GM19452 (cell line): ENCODE data around the gene DPYSL4.

Source experiments
- ATAC-seq: cut with Tn5 transposase; IDR thresholded peaks from one replicate; pipeline ENCODE4 v1.9.1; 2021; ENCODE audit not compliant: unreplicated experiment

DPYSL4 gene

DNA sequence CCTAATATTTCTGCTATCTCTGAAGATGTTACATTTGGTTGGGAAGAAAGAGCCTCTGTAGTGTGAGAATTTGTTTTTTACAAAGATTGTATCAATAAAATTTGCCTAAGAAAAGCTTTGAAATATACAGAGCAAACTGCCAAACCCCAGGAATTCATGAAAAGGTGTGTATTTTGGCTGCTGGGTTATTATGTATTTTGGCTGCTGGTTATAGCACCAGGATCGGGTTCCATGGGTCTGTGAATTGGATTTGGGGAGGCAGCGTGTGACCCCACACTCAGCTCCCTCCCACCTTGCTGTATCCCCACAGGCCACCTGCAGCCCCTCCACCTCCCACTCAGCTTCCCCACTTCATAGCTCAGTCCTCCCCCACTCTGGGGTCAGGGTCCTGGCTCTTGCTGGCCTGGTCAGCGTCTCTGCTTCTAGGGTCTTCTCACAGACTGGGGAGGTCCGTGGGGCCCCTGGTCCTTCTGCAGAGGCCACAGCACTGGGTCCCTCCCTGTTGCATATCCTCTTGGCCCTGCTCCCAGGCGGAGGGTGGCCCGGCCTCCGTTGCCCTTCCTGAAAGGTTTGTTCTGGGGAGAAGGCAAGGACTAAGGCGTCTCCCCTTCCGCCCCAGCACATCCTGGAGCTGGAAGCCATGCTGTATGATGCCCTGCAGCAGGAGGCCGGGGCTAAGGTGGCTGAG, 24.0 kb upstream of the DPYSL4 start:
- no peak for ATAC-seq

DNA sequence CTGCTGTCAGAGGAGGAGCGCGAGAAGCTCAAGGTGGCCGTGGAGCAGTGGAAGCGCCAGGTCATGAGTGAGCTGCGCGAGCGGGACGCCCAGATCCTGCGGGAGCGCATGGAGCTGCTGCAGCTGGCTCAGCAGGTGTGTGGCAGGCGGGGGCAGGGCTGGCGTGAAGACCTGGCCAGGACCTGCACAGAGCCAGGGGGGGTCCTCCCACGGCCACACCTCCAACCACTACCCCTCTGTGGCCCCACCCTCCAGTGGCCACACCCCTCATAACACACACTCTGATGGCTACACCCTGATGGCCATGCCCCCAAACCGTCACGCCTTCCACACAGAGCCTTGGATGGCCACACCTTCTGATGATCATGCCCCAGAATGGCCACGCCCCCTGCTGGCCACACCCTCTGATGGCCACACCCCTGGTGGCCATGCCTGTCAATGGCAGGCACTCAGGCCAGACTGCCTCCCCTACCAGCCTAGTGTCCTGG, 23.4 kb upstream of the DPYSL4 start:
- ATAC-seq, result peak; percentile 66

GRCh38 chr10:132163826-132164515, 22.8 kb upstream of the DPYSL4 start:
- no peak for ATAC-seq

- no peak for ATAC-seq
Measured at GRCh38 chr10:132164761-132165278, 21.9 kb upstream of the DPYSL4 start.

- ATAC-seq, result no peak
Measured at GRCh38 chr10:132165416-132165980, 21.2 kb upstream of the DPYSL4 start.

GRCh38 chr10:132166216-132166950, 20.4 kb upstream of the DPYSL4 start:
- ATAC-seq, result no peak

GRCh38 chr10:132167041-132167674, 19.6 kb upstream of the DPYSL4 start:
- no peak for ATAC-seq

DNA sequence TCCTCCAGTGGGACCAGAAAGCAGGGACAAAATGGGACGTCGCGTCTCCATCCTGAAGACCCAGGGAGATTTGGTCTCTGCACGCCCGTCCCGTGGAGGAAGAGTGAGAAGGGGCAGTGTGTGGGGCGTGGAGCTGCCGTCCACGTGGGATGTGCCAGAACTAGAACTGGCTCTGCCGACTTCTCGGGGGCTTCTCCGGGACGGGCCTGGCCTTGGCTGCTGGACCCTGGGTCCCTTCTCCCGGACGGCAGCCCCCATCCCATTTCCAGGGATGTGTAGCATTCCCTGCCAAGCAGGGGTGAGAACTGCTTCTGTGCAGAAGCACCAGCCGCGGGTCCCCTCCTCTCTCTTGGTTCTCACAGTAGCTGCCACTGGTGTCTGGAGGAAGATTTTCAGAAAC, 18.8 kb upstream of the DPYSL4 start:
- ATAC-seq, result no peak

DNA sequence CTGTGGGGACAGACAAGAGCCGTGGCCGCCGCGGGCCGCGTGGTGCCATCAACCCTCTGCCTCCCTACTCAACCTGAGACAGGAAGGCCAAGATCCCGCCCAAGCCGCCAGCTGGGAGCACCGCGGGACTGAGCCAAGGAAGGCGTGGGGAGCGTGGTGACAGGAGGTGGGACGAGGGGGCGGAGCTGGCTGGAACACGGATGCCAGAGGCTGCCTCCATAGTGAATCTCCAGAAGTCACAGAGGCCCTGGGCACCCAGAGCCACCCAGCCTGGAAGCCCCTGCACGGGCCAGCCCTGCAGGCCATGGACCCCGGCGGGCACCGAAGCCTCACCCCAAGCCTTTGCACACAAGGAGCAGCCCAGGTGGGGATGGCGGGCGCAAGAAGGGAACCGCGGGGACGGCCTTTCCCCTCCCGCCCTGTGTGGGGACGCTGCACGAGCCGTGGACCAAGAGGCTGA, 18.1 kb upstream of the DPYSL4 start:
- ATAC-seq, result no peak

GRCh38 chr10:132169031-132169765, 17.6 kb upstream of the DPYSL4 start:
- ATAC-seq, result no peak

DNA sequence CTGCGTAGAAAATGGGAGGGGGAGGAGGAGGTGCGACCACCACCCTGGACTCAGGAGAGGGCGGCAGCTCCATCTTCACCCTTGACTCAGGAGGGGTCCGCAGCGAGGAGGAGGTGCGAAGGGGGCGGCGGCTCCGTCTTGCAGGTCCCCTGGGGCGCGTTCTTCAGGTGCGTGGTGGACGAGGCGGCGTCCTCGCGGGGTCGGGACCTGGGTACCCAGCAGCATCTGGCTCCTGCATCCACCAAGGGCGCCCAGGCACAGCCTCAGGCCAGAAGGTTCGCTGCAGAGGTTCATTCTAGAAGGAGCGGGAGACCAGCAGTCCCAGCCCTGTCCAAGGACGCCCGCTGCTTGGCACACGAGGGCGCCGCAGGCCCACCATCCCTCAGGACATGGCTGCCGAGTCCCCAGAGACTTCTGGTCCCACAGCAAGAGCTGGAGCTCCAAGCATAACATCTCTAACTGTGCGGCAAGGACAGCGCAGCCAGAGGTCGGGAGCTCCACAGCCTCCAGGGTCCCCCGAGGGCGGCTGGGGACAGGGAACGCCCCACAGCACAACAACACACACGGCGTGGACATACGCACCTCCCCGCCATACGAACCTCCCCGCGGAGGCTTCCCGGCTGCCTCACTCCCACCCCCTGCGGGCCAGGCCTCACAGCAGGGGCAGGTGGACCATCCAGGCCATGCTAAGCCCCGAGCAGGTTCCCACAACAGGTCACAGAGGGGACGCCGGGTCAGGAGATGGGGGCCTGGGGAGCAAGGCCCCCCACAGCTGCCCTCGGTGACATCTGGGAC, 16.8 kb upstream of the DPYSL4 start:
- ATAC-seq, result no peak

- ATAC-seq, result no peak
Measured at GRCh38 chr10:132170561-132171361, 16.0 kb upstream of the DPYSL4 start.

- ATAC-seq, result no peak
Measured at GRCh38 chr10:132172091-132173066, 14.4 kb upstream of the DPYSL4 start.

DNA sequence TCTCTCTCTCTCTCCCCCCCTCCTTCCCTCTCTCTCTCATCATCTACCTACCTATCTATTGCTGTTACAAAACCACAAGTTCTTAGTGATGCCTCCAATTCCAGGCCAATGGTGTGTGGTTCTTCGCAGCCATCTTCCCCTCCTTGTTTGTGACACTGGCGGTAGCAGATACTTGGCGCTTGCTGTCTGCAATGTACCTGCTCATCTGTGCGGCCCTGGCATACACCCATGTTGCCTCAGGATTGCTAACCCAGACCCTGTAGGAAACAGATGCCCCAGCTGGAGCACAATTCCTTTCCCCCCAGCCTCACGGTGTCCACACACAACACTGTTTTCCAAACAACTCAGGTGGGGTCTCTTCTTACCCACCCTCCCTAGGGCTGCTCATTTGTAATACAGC, 13.6 kb upstream of the DPYSL4 start:
- no peak for ATAC-seq

DNA sequence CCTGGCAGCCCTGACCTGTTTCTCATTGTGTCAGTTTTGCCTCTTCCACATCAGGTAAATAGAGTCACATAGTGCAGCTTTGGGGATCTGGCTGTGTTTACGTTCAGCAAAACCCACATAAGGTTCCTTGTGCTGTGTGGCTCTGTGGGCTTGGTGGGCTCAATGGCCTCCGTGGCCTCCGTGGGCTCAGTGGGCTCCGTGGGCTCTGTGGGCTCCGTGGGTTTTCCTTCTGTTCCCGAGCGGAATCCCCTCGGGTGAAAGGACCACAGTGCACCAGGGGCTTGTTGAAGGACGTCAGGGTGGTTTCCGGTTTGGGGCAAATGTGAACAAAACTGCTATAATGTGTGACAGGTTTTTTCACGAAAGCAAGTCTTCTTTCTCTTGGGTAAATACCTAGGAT, 12.5 kb upstream of the DPYSL4 start:
- ATAC-seq, result no peak

DNA sequence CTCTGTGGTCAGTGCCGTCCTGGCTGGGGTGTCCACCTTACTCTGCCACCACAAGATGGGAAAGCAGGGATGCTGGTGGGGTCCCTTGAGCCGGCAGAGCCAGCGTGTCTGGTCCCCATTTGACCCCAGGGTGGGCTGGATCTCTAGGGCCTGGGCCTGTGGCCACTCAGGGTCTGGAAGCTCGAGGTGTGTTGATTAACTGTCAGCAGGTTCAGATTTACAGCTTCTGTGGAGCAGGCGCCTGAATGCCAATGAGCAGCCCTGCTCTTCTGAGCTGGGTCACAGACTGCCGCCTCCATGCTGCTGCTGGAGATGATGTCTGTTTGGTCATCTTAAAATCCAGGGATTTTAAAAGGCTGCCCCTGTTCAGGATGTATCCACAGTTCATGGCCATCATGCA, 11.3 kb upstream of the DPYSL4 start:
- ATAC-seq, result no peak

DNA sequence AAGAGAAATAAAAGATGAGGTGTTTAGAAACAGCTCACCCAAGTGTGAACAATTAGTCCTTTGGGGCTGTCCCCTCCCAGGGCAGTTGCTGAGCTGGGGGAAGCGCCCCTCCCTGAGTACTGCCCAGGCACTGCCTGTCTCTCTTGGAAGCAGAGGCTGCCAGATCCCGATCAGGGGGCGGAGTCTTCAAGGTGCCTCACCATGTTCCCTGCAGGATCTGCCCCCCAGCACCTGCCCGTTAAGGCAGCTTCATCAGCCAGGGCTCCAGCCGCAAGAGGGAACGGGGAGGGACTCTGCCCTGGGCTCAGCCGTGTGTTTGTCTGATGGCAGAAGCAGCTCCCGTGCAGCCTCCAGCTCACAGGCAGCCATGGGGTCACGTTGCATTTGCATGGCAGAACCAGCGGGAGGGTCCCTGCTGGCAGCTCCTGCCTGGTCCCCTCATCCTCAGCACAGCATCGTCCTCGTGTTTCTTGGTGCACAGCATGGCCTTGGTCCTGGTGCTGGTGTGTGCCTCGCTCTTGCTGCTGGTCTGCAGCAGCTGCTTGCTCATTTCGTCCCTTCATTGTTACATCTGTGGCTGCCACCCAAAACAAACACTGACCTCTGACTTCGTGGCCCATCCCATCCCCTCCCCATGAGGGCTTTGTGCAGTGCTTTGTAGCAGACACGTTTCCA, 10.7 kb upstream of the DPYSL4 start:
- no peak for ATAC-seq
